Progenitor cell of endocrine pancreas (in vitro differentiated cells): ENCODE measurements around the gene EPC1. TPM values are rescaled to one million over a fixed set of nuclear protein-coding genes. Genes with fewer than 3 reads are reported as not detected.
"Not testable (repeated sequence)": the region's sequence is repeated elsewhere in the genome, so short reads cannot be mapped to it uniquely, and the experiment has no call there.

Source experiments
- DNase-seq: peaks from one replicate; pipeline ENCODE4 v3.0.0; 2021; ENCODE audit warnings: low spot score; ENCODE audit not compliant: unreplicated experiment
- H3K27ac Mint-ChIP-seq: 2 replicates; pipeline ENCODE4 v1.8.0; 2021; ENCODE audit warnings: mild to moderate bottlenecking, moderate library complexity, mixed read lengths
- H3K27me3 Mint-ChIP-seq: 2 replicates; pipeline ENCODE4 v1.8.0; 2021; ENCODE audit warnings: mixed read lengths
- H3K36me3 Mint-ChIP-seq: 2 replicates; pipeline ENCODE4 v1.8.0; 2022; ENCODE audit warnings: mixed read lengths; ENCODE audit not compliant: insufficient read depth
- H3K4me1 Mint-ChIP-seq: 2 replicates; pipeline ENCODE4 v1.8.0; 2021; ENCODE audit warnings: low read depth, mixed read lengths
- H3K4me3 Mint-ChIP-seq: 2 replicates; pipeline ENCODE4 v1.8.0; 2021; ENCODE audit warnings: low read depth, mild to moderate bottlenecking, moderate library complexity, mixed read lengths
- H3K9me3 Mint-ChIP-seq: 2 replicates; pipeline ENCODE4 v1.8.0; 2021; ENCODE audit warnings: low read depth, mixed read lengths
- total RNA-seq: library from RNA; stranded (reverse); gene quantifications from 2 replicates; pipeline ENCODE4 v1.2.1, GENCODE V29; 2021
- TF ChIP-seq, protein P1 (sequence below): fragments of 200-600 bp; sonication (generic); IDR thresholded peaks from one replicate; pipeline ENCODE4 v1.5.0; 2021; ENCODE audit warnings: antibody characterized with exemption, mild to moderate bottlenecking; ENCODE audit not compliant: unreplicated experiment

EPC1 gene
- total RNA-seq, 1 donor from 2014 or later = 61.6 TPM

DNA sequence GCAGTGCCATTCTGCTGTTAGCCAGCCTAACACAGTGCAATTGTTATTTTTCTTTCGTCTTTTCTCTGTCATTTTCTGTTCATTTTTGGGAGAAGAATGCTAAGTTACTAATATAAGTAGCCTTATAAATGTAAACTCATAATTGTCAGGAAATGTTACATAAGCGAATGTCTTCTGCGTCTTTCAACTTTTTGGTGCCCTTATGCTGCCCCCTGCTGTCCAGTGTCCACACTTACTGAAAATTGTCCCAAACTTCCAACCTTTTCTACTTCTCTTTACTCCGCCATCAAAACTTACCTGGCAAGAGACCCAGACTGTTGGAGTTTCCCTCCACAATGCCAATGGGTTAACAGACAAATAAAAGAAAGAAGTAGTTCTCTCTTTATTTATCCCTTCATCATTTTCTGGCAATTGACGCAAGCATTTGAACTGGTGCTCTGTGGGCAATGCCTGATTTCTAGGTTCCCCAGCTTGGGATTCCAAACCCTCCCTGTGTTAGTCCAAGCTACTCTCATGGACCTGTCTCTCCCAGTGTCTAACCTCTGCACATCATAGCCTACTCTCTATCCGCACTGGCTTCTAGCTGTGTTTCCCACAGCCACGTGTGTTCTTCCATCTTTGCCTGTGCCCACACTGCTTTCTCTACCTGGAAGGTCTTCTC is 21.0 kb upstream of the EPC1 start:
- H3K27ac Mint-ChIP-seq = no peak overlapping the region
- peaks cover 1% of the 10 kb centered on the region for H3K4me1 Mint-ChIP-seq
- no peaks in the 10 kb centered on the region for H3K27me3 Mint-ChIP-seq
- H3K9me3 Mint-ChIP-seq = no peaks in the 10 kb centered on the region
- TF ChIP-seq, protein P1, sequence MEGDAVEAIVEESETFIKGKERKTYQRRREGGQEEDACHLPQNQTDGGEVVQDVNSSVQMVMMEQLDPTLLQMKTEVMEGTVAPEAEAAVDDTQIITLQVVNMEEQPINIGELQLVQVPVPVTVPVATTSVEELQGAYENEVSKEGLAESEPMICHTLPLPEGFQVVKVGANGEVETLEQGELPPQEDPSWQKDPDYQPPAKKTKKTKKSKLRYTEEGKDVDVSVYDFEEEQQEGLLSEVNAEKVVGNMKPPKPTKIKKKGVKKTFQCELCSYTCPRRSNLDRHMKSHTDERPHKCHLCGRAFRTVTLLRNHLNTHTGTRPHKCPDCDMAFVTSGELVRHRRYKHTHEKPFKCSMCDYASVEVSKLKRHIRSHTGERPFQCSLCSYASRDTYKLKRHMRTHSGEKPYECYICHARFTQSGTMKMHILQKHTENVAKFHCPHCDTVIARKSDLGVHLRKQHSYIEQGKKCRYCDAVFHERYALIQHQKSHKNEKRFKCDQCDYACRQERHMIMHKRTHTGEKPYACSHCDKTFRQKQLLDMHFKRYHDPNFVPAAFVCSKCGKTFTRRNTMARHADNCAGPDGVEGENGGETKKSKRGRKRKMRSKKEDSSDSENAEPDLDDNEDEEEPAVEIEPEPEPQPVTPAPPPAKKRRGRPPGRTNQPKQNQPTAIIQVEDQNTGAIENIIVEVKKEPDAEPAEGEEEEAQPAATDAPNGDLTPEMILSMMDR = peak; percentile 85
- peak; percentile 16 for DNase-seq
- peaks cover 7% of the 10 kb centered on the region for H3K36me3 Mint-ChIP-seq
- no peak overlapping the region for H3K4me3 Mint-ChIP-seq

DNA sequence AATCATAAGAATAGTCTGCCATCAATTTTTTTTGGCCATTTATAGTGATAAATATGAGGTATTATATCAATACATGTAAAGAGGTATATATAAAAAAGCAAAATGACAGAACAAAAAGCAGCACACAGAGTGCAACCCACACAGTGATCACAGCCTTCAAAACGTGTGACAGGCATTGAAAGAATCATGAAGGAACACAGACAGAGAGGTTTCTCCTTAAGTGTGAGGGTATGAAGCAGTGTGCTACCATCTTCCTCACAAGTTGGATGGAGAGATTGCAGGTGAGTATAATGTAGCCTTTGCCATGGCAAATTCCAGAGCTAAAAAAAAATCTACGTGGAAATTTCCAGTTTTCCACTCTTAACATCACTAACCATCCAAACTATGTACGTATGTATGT is 19.6 kb upstream of the EPC1 start:
- H3K27me3 Mint-ChIP-seq = no peaks in the 10 kb centered on the region

DNA sequence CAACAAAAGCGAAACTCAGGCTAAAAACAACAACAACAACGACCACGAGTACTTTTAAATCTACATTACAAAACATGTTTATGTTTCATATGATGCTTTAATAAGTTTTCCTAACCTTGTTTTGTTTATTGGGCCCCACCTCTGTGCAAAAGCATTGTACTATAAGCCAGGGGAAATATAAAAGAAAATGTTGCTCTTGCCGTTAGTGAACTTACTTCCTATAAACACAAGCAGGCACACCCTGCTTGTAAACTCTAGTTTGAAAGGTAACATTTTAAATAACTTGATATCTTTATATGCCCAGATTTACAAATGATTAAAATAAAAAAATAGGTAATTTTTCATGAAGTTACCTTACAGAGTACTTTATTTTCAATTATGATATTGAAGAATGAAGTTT is 19.2 kb upstream of the EPC1 start:
- Mint-ChIP-seq H3K9me3 (no peaks in the 10 kb centered on the region), H3K27ac (no peak overlapping the region), H3K4me1 (peaks cover 1% of the 10 kb centered on the region), H3K4me3 (no peak overlapping the region), H3K27me3 (no peaks in the 10 kb centered on the region), H3K36me3 (peaks cover 4% of the 10 kb centered on the region)
- TF ChIP-seq, protein P1 = no peak
- no peak for DNase-seq

More for the DNA sequence above, 19.6 kb upstream of the EPC1 start:
- Mint-ChIP-seq H3K4me1 (peaks cover 1% of the 10 kb centered on the region), H3K9me3 (no peaks in the 10 kb centered on the region), H3K36me3 (peaks cover 4% of the 10 kb centered on the region), H3K27ac (no peak overlapping the region), H3K4me3 (no peak overlapping the region)
- TF ChIP-seq, protein P1 = no peak
- DNase-seq = no peak

DNA sequence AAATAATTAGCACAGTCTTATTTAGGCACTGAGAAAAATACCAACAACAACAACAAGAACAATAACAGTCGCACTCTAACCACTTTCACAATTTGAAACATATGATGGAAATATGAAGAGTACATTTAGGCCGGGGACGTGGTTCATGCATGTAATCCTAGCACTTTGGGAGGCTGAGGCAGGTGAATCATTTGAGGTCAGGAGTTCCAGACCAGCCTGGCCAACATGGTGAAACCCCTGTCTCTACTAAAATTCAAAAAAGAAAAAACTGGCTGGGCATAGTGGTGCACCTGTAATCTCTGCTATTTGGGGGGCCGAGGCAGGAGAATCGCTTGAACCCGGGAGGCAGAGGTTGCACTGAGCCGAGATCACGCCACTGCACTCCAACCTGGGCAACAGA is 18.4 kb upstream of the EPC1 start:
- H3K4me3 Mint-ChIP-seq, H3K36me3 Mint-ChIP-seq, DNase-seq, H3K27me3 Mint-ChIP-seq, H3K9me3 Mint-ChIP-seq, H3K27ac Mint-ChIP-seq, H3K4me1 Mint-ChIP-seq: not testable (repeated sequence)

DNA sequence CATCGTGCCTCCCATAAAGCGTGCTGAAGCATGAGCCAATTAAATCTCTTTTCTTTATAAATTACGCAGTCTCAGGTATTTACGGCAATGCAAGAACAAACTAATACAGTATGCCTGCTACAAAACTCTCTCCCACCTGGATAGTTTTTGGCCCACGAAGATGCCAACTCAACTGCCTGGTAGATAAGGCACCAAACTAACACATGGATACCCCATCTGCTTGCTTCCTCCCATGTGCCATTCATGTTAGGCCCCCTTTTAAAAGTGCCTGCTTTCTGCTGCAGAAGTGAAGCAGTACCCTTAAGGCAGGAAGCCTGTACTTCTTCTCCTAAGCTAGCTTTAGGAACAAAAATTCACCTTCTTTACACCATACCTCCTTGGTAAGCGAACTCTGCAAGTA is 15.6 kb upstream of the EPC1 start:
- Mint-ChIP-seq H3K27ac (no peak overlapping the region), H3K36me3 (peaks cover 13% of the 10 kb centered on the region), H3K4me1 (peaks cover 8% of the 10 kb centered on the region), H3K9me3 (peaks cover 7% of the 10 kb centered on the region), H3K27me3 (no peaks in the 10 kb centered on the region), H3K4me3 (no peak overlapping the region)
- TF ChIP-seq, protein P1 = no peak
- DNase-seq = no peak

DNA sequence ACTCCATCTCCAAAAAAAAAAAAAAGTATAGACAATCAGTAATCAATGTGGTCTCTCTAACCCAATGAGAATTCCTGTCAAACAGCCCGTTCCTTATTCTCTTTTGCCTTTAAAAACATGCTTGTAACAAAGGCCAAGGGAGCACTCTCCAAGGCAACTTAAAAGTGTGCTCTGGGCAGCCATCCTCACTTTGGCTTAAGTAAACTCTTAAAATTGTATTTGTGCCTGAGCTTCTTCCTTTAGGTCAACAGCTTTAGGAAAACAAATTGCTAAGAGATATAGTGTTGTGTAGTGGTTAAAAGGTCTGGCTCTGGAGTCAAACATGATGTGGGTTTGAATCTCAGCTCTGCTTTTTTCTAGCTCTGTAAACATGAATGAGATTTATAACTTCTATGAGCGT is 13.9 kb upstream of the EPC1 start:
- Mint-ChIP-seq H3K27ac (no peak overlapping the region), H3K4me3 (no peak overlapping the region), H3K27me3 (no peaks in the 10 kb centered on the region), H3K36me3 (peaks cover 18% of the 10 kb centered on the region), H3K9me3 (peaks cover 13% of the 10 kb centered on the region), H3K4me1 (peaks cover 9% of the 10 kb centered on the region)
- TF ChIP-seq, protein P1 = no peak
- DNase-seq = no peak
